Astrocyte of the spinal cord (primary cell): ENCODE results near the gene CACNB2.

ENCODE experiments used
- DNase-seq: peaks from one replicate; pipeline ENCODE4 v3.0.0; 2011; ENCODE audit warnings: low read depth, low spot score
- H3K4me3 ChIP-seq: 2 replicates; pipeline ENCODE4 v1.5.1; 2011; ENCODE audit warnings: low read depth, mild to moderate bottlenecking, low read length, moderate library complexity
- CTCF ChIP-seq: IDR thresholded peaks from 2 replicates; pipeline ENCODE4 v1.5.1; 2012; ENCODE audit warnings: low read depth, mild to moderate bottlenecking, low read length, inconsistent platforms
- in situ Hi-C: cut with HindIII; loops from 2 replicates; pipeline ENCODE4 v1.10.0; 2017; ENCODE audit warnings: low sequenced_read_pairs

The CACNB2 gene

GRCh38 chr10:18264466-18265050, 124.3 kb downstream of the CACNB2 start:
- DNase-seq, result no peak
- in situ Hi-C loops, result no loop called here
- no peak overlapping the region for H3K4me3 ChIP-seq
- TF ChIP-seq CTCF, result no peak

- no peak overlapping the region for H3K4me3 ChIP-seq
- no peak for DNase-seq
- no peak for TF ChIP-seq CTCF
- in situ Hi-C loops, result no loop called here
These were observed 127.8 kb downstream of the CACNB2 start for GRCh38 chr10:18268005-18268404.

- in situ Hi-C loops, result no loop called here
- TF ChIP-seq CTCF, result no peak
- DNase-seq, result no peak
- no peak overlapping the region for H3K4me3 ChIP-seq
These were observed 131.3 kb downstream of the CACNB2 start for GRCh38 chr10:18271491-18271890.

- no peak for TF ChIP-seq CTCF
- H3K4me3 ChIP-seq, result no peak overlapping the region
- no peak for DNase-seq
- in situ Hi-C loops, result no loop called here
These were observed 132.8 kb downstream of the CACNB2 start for GRCh38 chr10:18273039-18273438.

GRCh38 chr10:18278181-18278580, 138.0 kb downstream of the CACNB2 start:
- in situ Hi-C loops, result no loop called here
- H3K4me3 ChIP-seq, result no peak overlapping the region
- DNase-seq, result no peak
- no peak for TF ChIP-seq CTCF

- no peak overlapping the region for H3K4me3 ChIP-seq
- DNase-seq, result no peak
- TF ChIP-seq CTCF, result no peak
- in situ Hi-C loops, result no loop called here
These were observed 138.9 kb downstream of the CACNB2 start for GRCh38 chr10:18279173-18279572.

GRCh38 chr10:18282094-18282493, 141.9 kb downstream of the CACNB2 start:
- TF ChIP-seq CTCF, result no peak
- DNase-seq, result no peak
- in situ Hi-C loops, result no loop called here
- no peak overlapping the region for H3K4me3 ChIP-seq
